Measurements from ENCODE around the gene PHF14. TPM values are rescaled to one million over a fixed set of nuclear protein-coding genes. Genes with fewer than 3 reads are reported as not detected.

Gene PHF14
- polyA plus RNA-seq, 1 donor from 2014 or later, result 139 TPM

DNA sequence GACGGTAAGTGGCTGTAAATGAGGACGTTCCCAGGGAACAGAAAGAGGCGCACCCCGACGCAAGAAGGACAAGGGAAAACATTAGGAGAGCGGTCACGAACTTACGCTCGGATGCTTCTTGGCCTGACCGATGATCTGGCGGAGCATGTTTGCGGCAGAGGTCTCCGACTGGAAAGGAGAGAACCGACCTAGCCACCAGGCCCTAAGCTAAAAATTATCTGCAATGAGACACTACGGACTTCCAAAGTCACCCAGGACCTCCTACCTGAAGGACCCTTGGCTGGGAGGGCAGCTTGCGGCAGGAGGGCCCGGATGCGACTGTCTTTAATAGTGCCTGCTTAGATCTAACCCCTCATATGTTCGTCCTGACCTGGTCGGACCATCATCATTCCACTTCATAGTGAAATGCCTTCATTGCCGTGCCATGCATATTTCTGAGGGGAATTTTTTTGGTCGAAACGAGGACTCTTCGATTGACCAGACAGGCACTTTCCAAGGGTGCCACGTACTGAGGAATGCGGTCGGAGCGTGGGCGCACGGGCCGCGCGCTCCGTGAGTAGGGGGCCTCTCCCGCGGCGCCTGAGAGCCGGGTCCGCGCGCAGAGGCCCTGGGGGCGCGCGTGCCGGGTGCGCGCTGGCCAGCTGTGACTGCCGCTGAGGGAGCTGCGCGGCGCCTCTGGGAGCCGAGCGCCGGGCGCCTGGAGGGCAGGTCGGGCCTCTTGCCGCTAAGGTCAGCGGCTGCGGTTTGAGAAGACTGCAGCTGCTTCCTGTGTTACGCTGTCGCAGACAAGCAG is 33.6 kb upstream of the PHF14 start:
- Histone ChIP-seq H3K9me3 (ENCODE audit: low read length) (no peaks in the 10 kb centered on the region), H3K4me3 (ENCODE audit: low read length) (peak overlapping the region; percentile 78), H3K4me2 (ENCODE audit: low read length) (peak overlapping the region; percentile 52), H3K27me3 (ENCODE audit: insufficient read depth, low read depth, low read length) (no peaks in the 10 kb centered on the region), H3K9ac (ENCODE audit: low read length) (peak overlapping the region; percentile 86), H3K9me2 (ENCODE audit: insufficient read depth, low read length) (no peaks in the 10 kb centered on the region), H2AFZ (ENCODE audit: low read depth, low read length) (peak overlapping the region; percentile 87), H3K27ac (ENCODE audit: low read length) (peak overlapping the region; percentile 95), H4K20me1 (ENCODE audit: insufficient read depth) (no peaks in the 10 kb centered on the region), H3K79me2 (replicated peaks; ENCODE audit: insufficient read depth, low read length) (peaks cover 24% of the 10 kb centered on the region), H3K36me3 (ENCODE audit: insufficient read depth, low read length) (peaks cover 8% of the 10 kb centered on the region), H3F3A (ENCODE audit: insufficient read depth, low read length, poor library complexity, severe bottlenecking) (no peaks in the 10 kb centered on the region)
- TF ChIP-seq POLR2AphosphoS5 (IDR thresholded peaks at IDR 0.05), result peak; percentile 84
- no peak for TF ChIP-seq TAF1 (IDR thresholded peaks at IDR 0.05; ENCODE audit: low read depth)
- peak; percentile 57 for TF ChIP-seq SMC3 (conservative IDR thresholded peaks at IDR 0.05; ENCODE audit: poor library complexity)
- TF ChIP-seq, protein P1, sequence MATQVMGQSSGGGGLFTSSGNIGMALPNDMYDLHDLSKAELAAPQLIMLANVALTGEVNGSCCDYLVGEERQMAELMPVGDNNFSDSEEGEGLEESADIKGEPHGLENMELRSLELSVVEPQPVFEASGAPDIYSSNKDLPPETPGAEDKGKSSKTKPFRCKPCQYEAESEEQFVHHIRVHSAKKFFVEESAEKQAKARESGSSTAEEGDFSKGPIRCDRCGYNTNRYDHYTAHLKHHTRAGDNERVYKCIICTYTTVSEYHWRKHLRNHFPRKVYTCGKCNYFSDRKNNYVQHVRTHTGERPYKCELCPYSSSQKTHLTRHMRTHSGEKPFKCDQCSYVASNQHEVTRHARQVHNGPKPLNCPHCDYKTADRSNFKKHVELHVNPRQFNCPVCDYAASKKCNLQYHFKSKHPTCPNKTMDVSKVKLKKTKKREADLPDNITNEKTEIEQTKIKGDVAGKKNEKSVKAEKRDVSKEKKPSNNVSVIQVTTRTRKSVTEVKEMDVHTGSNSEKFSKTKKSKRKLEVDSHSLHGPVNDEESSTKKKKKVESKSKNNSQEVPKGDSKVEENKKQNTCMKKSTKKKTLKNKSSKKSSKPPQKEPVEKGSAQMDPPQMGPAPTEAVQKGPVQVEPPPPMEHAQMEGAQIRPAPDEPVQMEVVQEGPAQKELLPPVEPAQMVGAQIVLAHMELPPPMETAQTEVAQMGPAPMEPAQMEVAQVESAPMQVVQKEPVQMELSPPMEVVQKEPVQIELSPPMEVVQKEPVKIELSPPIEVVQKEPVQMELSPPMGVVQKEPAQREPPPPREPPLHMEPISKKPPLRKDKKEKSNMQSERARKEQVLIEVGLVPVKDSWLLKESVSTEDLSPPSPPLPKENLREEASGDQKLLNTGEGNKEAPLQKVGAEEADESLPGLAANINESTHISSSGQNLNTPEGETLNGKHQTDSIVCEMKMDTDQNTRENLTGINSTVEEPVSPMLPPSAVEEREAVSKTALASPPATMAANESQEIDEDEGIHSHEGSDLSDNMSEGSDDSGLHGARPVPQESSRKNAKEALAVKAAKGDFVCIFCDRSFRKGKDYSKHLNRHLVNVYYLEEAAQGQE (IDR thresholded peaks at IDR 0.05; ENCODE audit: borderline replicate concordance), result peak; percentile 11
- TF ChIP-seq EP300 (conservative IDR thresholded peaks at IDR 0.05; ENCODE audit: poor library complexity, severe bottlenecking), result peak; percentile 76
- peak; percentile 34 for TF ChIP-seq CTCF (IDR thresholded peaks at IDR 0.05; ENCODE audit: poor library complexity, severe bottlenecking)
- TF ChIP-seq RAD21 (conservative IDR thresholded peaks at IDR 0.05), result peak; percentile 38
- TF ChIP-seq EZH2 (IDR thresholded peaks at IDR 0.05; ENCODE audit: borderline replicate concordance, insufficient read depth, low read length, poor library complexity, severe bottlenecking), result no peak
- peak; percentile 90 for TF ChIP-seq MXI1 (conservative IDR thresholded peaks at IDR 0.05; ENCODE audit: poor library complexity, severe bottlenecking)

DNA sequence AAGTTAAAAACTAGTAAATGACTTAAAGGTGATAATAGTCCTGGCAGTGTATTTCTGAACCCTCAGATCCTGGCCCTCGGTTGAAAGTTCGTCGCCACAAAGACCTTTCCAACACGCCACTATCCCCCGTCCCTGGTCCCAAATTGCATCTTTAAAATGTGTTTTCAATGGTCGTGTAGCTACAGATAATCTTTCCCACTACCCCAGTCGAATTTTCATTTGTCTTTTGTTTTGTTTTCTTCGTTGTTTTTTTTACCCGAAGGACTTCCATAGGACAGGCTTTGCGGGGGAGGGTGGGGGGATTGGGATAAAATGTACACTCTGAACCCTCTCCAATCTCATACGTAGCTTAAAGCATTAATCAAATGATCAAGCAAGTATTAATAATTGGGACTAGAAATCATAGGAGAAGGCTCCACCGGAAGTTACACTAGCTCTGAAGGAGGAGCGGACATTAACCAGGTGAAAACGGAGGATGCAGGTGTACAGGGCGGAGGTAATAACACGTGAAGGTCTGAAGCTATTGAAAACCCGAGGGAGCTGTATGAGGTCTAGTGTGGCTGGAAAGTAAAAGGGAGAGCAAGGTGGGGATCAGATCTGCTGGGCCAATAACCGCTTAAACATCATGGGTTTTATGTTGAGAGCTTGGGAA is 32.8 kb upstream of the PHF14 start:
- H3K4me3 ChIP-seq (ENCODE audit: low read length), result peak overlapping the region; percentile 78
- H3K27me3 ChIP-seq (ENCODE audit: insufficient read depth, low read depth, low read length), result no peaks in the 10 kb centered on the region
- H2AFZ ChIP-seq (ENCODE audit: low read depth, low read length), result peak overlapping the region; percentile 80
- no peaks in the 10 kb centered on the region for H3F3A ChIP-seq (ENCODE audit: insufficient read depth, low read length, poor library complexity, severe bottlenecking)
- no peaks in the 10 kb centered on the region for H4K20me1 ChIP-seq (ENCODE audit: insufficient read depth)
- TF ChIP-seq POLR2AphosphoS5 (IDR thresholded peaks at IDR 0.05), result no peak
- TF ChIP-seq, protein P1 (IDR thresholded peaks at IDR 0.05; ENCODE audit: borderline replicate concordance), result no peak
- TF ChIP-seq MXI1 (conservative IDR thresholded peaks at IDR 0.05; ENCODE audit: poor library complexity, severe bottlenecking), result no peak
- TF ChIP-seq SMC3 (conservative IDR thresholded peaks at IDR 0.05; ENCODE audit: poor library complexity), result no peak
- TF ChIP-seq TAF1 (IDR thresholded peaks at IDR 0.05; ENCODE audit: low read depth), result no peak
- no peak for TF ChIP-seq EZH2 (IDR thresholded peaks at IDR 0.05; ENCODE audit: borderline replicate concordance, insufficient read depth, low read length, poor library complexity, severe bottlenecking)
- H3K9me3 ChIP-seq (ENCODE audit: low read length), result no peaks in the 10 kb centered on the region
- H3K9me2 ChIP-seq (ENCODE audit: insufficient read depth, low read length), result no peaks in the 10 kb centered on the region
- peak overlapping the region; percentile 95 for H3K27ac ChIP-seq (ENCODE audit: low read length)
- H3K4me2 ChIP-seq (ENCODE audit: low read length), result peak overlapping the region; percentile 52
- H3K9ac ChIP-seq (ENCODE audit: low read length), result peak overlapping the region; percentile 86
- H3K36me3 ChIP-seq (ENCODE audit: insufficient read depth, low read length), result peaks cover 4% of the 10 kb centered on the region
- peaks cover 24% of the 10 kb centered on the region for H3K79me2 ChIP-seq (replicated peaks; ENCODE audit: insufficient read depth, low read length)
